HG03108 (cell line): Measurements from ENCODE around the gene MAMLD1.
"Not testable (repeated sequence)": the region's sequence is repeated elsewhere in the genome, so short reads cannot be mapped to it uniquely, and the experiment has no call there.

Experiments used
- ATAC-seq: cut with Tn5 transposase; IDR thresholded peaks from one replicate; pipeline ENCODE4 v1.9.1; 2021; ENCODE audit warnings: moderate library complexity; ENCODE audit not compliant: unreplicated experiment

The MAMLD1 gene

GRCh38 chrX:150362599-150363481 is at the start of gene MAMLD1:
Gene MAMLD1 (plus strand): TSS chrX:150363317. CDS start chrX:150445517, 82,200 bp downstream.
- ATAC-seq: no peak

GRCh38 chrX:150313514-150313913 is 49.6 kb upstream of the MAMLD1 start:
- ATAC-seq: no peak

GRCh38 chrX:150314186-150314585 is 48.9 kb upstream of the MAMLD1 start:
- no peak for ATAC-seq

GRCh38 chrX:150316564-150316963 is 46.6 kb upstream of the MAMLD1 start:
- ATAC-seq: no peak

- ATAC-seq: no peak
These were observed 40.1 kb upstream of the MAMLD1 start for GRCh38 chrX:150323020-150323419.

- no peak for ATAC-seq
These were observed 38.9 kb upstream of the MAMLD1 start for GRCh38 chrX:150324035-150324728.

- no peak for ATAC-seq
These were observed 38.2 kb upstream of the MAMLD1 start for GRCh38 chrX:150324919-150325318.

- no peak for ATAC-seq
These were observed 36.4 kb upstream of the MAMLD1 start for GRCh38 chrX:150326541-150327247.

- no peak for ATAC-seq
These were observed 33.8 kb upstream of the MAMLD1 start for GRCh38 chrX:150329282-150329681.

GRCh38 chrX:150329868-150330267 is 33.2 kb upstream of the MAMLD1 start:
- ATAC-seq: no peak

GRCh38 chrX:150332023-150332422 is 31.1 kb upstream of the MAMLD1 start:
- ATAC-seq: no peak

GRCh38 chrX:150334100-150334499 is 29.0 kb upstream of the MAMLD1 start:
- no peak for ATAC-seq

- no peak for ATAC-seq
These were observed 28.1 kb upstream of the MAMLD1 start for GRCh38 chrX:150334981-150335380.

GRCh38 chrX:150337026-150337425 is 26.1 kb upstream of the MAMLD1 start:
- no peak for ATAC-seq

- no peak for ATAC-seq
These were observed 25.6 kb upstream of the MAMLD1 start for GRCh38 chrX:150337536-150337935.

GRCh38 chrX:150338615-150339014 is 24.5 kb upstream of the MAMLD1 start:
- no peak for ATAC-seq

- ATAC-seq: no peak
These were observed 23.4 kb upstream of the MAMLD1 start for GRCh38 chrX:150339736-150340135.

GRCh38 chrX:150340326-150340725 is 22.8 kb upstream of the MAMLD1 start:
- not testable (repeated sequence) for ATAC-seq

- no peak for ATAC-seq
These were observed 15.6 kb upstream of the MAMLD1 start for GRCh38 chrX:150347471-150347870.

GRCh38 chrX:150348365-150348764 is 14.8 kb upstream of the MAMLD1 start:
- no peak for ATAC-seq

GRCh38 chrX:150352114-150352513 is 11.0 kb upstream of the MAMLD1 start:
- no peak for ATAC-seq
